Measurements from ENCODE around the gene TMC3. TPM values are rescaled to one million over a fixed set of nuclear protein-coding genes. Genes with fewer than 3 reads are reported as not detected.

Gene TMC3
- total RNA-seq, 1 experiment from 2014 or later: not detected

- no peaks in the 10 kb centered on the region for H3K4me1 Mint-ChIP-seq (ENCODE audit: low read depth, unreplicated experiment)
- no peaks in the 10 kb centered on the region for H3K27me3 ChIP-seq (replicated peaks; ENCODE audit: control insufficient read depth, insufficient read depth, low read length)
- no peaks in the 10 kb centered on the region for H3K9me3 Mint-ChIP-seq (ENCODE audit: unreplicated experiment)
- no peak overlapping the region for H3K4me3 ChIP-seq (ENCODE audit: low read depth, low read length)
- H3K4me1 ChIP-seq: no peaks in the 10 kb centered on the region
- no peaks in the 10 kb centered on the region for H3K36me3 ChIP-seq (ENCODE audit: control insufficient read depth, insufficient read depth, low read length)
- H3K27ac Mint-ChIP-seq (ENCODE audit: unreplicated experiment): no peak overlapping the region
- CTCF ChIA-PET: no interaction called here
- H3K36me3 Mint-ChIP-seq (ENCODE audit: insufficient read depth, unreplicated experiment): no peaks in the 10 kb centered on the region
- no peak overlapping the region for H3K4me3 Mint-ChIP-seq (ENCODE audit: unreplicated experiment)
- peaks cover 3% of the 10 kb centered on the region for H3K27me3 Mint-ChIP-seq (ENCODE audit: insufficient read depth, unreplicated experiment)
- intact Hi-C loops (cut with micrococcal nuclease; ENCODE audit: unreplicated experiment): no loop called here
- no peak for TF ChIP-seq CTCF (IDR thresholded peaks at IDR 0.05; ENCODE audit: insufficient read depth in 1 of 2, low read depth in 1 of 2, low read length in 1 of 2, severe bottlenecking in 1 of 2, unreplicated experiment in 1 of 2)
- no TSS peak for BruUV-seq (replicated peaks)
- POLR2A ChIA-PET: no interaction called here
- no peaks in the 10 kb centered on the region; the same call in 1 of the 2 replicates for H3K9me3 ChIP-seq
- no peak for DNase-seq
Observed at GRCh38 chr15:81391657-81392056, 17.6 kb upstream of the TMC3 start.

GRCh38 chr15:81388436-81388770 is 14.4 kb upstream of the TMC3 start:
- no peaks in the 10 kb centered on the region for H3K9me3 ChIP-seq
- POLR2A ChIA-PET: no interaction called here
- H3K27me3 Mint-ChIP-seq (ENCODE audit: insufficient read depth, unreplicated experiment): no peaks in the 10 kb centered on the region
- no peaks in the 10 kb centered on the region for H3K4me1 ChIP-seq
- no peaks in the 10 kb centered on the region for H3K4me1 Mint-ChIP-seq (ENCODE audit: low read depth, unreplicated experiment)
- H3K4me3 Mint-ChIP-seq (ENCODE audit: unreplicated experiment): no peak overlapping the region
- no peak overlapping the region for H3K4me3 ChIP-seq (ENCODE audit: low read depth, low read length)
- CTCF ChIA-PET: no interaction called here
- H3K27me3 ChIP-seq (replicated peaks; ENCODE audit: control insufficient read depth, insufficient read depth, low read length): no peaks in the 10 kb centered on the region
- DNase-seq: no peak
- BruUV-seq (replicated peaks): no TSS peak
- no peak for TF ChIP-seq CTCF (IDR thresholded peaks at IDR 0.05; ENCODE audit: insufficient read depth in 1 of 2, low read depth in 1 of 2, low read length in 1 of 2, severe bottlenecking in 1 of 2, unreplicated experiment in 1 of 2)
- H3K36me3 Mint-ChIP-seq (ENCODE audit: insufficient read depth, unreplicated experiment): no peaks in the 10 kb centered on the region
- H3K9me3 Mint-ChIP-seq (ENCODE audit: unreplicated experiment): no peaks in the 10 kb centered on the region
- intact Hi-C loops (cut with micrococcal nuclease; ENCODE audit: unreplicated experiment): no loop called here
- H3K27ac Mint-ChIP-seq (ENCODE audit: unreplicated experiment): no peak overlapping the region
- H3K36me3 ChIP-seq (ENCODE audit: control insufficient read depth, insufficient read depth, low read length): no peaks in the 10 kb centered on the region

GRCh38 chr15:81387621-81388435 is 13.8 kb upstream of the TMC3 start:
- no peak for TF ChIP-seq CTCF (IDR thresholded peaks at IDR 0.05; ENCODE audit: insufficient read depth in 1 of 2, low read depth in 1 of 2, low read length in 1 of 2, severe bottlenecking in 1 of 2, unreplicated experiment in 1 of 2)
- Mint-ChIP-seq H3K27me3 (ENCODE audit: insufficient read depth, unreplicated experiment) (no peaks in the 10 kb centered on the region), H3K36me3 (ENCODE audit: insufficient read depth, unreplicated experiment) (no peaks in the 10 kb centered on the region), H3K27ac (ENCODE audit: unreplicated experiment) (no peak overlapping the region), H3K9me3 (ENCODE audit: unreplicated experiment) (no peaks in the 10 kb centered on the region), H3K4me1 (ENCODE audit: low read depth, unreplicated experiment) (no peaks in the 10 kb centered on the region), H3K4me3 (ENCODE audit: unreplicated experiment) (no peak overlapping the region)
- CTCF ChIA-PET: no interaction called here
- no peaks in the 10 kb centered on the region for H3K4me1 ChIP-seq
- H3K27me3 ChIP-seq (replicated peaks; ENCODE audit: control insufficient read depth, insufficient read depth, low read length): no peaks in the 10 kb centered on the region
- no TSS peak for BruUV-seq (replicated peaks)
- H3K9me3 ChIP-seq: no peaks in the 10 kb centered on the region
- no peaks in the 10 kb centered on the region for H3K36me3 ChIP-seq (ENCODE audit: control insufficient read depth, insufficient read depth, low read length)
- no peak overlapping the region for H3K4me3 ChIP-seq (ENCODE audit: low read depth, low read length)
- DNase-seq: no peak
- intact Hi-C loops (cut with micrococcal nuclease; ENCODE audit: unreplicated experiment): no loop called here
- POLR2A ChIA-PET: no interaction called here
